Right hindlimb (tissue), 1 donor: ENCODE data around the gene WDR88.
A peak's percentile ranks its signal among the peaks of the same experiment; 100 is the strongest.
"Not testable (repeated sequence)": the region's sequence is repeated elsewhere in the genome, so short reads cannot be mapped to it uniquely, and the experiment has no call there.

ENCODE experiments used
- DNase-seq: peaks from one replicate; pipeline ENCODE4 v3.0.0-alpha.2; 2018

Gene WDR88

GRCh38 chr19:33130433-33130832 lies 1.5 kb upstream of the WDR88 start:
- no peak for DNase-seq

- DNase-seq = no peak
Measured at GRCh38 chr19:33132425-33132824, 511 bp downstream of the WDR88 start.

- no peak for DNase-seq
Measured at GRCh38 chr19:33133438-33134031, 1.6 kb downstream of the WDR88 start.

- DNase-seq = no peak
Measured at GRCh38 chr19:33134571-33135041, 2.7 kb downstream of the WDR88 start.

- DNase-seq = no peak
Measured at GRCh38 chr19:33139165-33139564, 7.3 kb downstream of the WDR88 start.

GRCh38 chr19:33143897-33144405 lies 12.0 kb downstream of the WDR88 start:
- peak; percentile 68 for DNase-seq

- no peak for DNase-seq
Measured at GRCh38 chr19:33146209-33146608, 14.3 kb downstream of the WDR88 start.

GRCh38 chr19:33147538-33147937 lies 15.6 kb downstream of the WDR88 start:
- no peak for DNase-seq

- no peak for DNase-seq
Measured at GRCh38 chr19:33150852-33151518, 19.1 kb downstream of the WDR88 start.

- DNase-seq = no peak
Measured at GRCh38 chr19:33152176-33152575, 20.3 kb downstream of the WDR88 start.

- DNase-seq = not testable (repeated sequence)
Measured at GRCh38 chr19:33152625-33153024, 20.7 kb downstream of the WDR88 start.

GRCh38 chr19:33154313-33154712 lies 22.4 kb downstream of the WDR88 start:
- DNase-seq = not testable (repeated sequence)

- DNase-seq = no peak
Measured at GRCh38 chr19:33156334-33156733, 24.4 kb downstream of the WDR88 start.

GRCh38 chr19:33157906-33158305 lies 26.0 kb downstream of the WDR88 start:
- no peak for DNase-seq

- no peak for DNase-seq
Measured at GRCh38 chr19:33158365-33158764, 26.5 kb downstream of the WDR88 start.

GRCh38 chr19:33159149-33159548 lies 27.2 kb downstream of the WDR88 start:
- no peak for DNase-seq

- DNase-seq = no peak
Measured at GRCh38 chr19:33159893-33160292, 28.0 kb downstream of the WDR88 start.

GRCh38 chr19:33161201-33161600 lies 29.3 kb downstream of the WDR88 start:
- DNase-seq = no peak

- DNase-seq = no peak
Measured at GRCh38 chr19:33163481-33163880, 31.6 kb downstream of the WDR88 start.

- not testable (repeated sequence) for DNase-seq
Measured at GRCh38 chr19:33166037-33166436, 34.1 kb downstream of the WDR88 start.

- DNase-seq = no peak
Measured at GRCh38 chr19:33167438-33167837, 35.5 kb downstream of the WDR88 start.

GRCh38 chr19:33168528-33168927 lies 36.6 kb downstream of the WDR88 start:
- DNase-seq = no peak

GRCh38 chr19:33171222-33171795 lies 39.4 kb downstream of the WDR88 start:
- DNase-seq = no peak

GRCh38 chr19:33171916-33172359 lies 40.0 kb downstream of the WDR88 start:
- DNase-seq = no peak
